ENCODE data around the gene CDKAL1. TPM values are rescaled to one million over a fixed set of nuclear protein-coding genes. Genes with fewer than 3 reads are reported as not detected.

The CDKAL1 gene
- total RNA-seq, 6 experiments from 2014 or later, result 9.2 to 14.3 (median 11.9) TPM

GRCh38 chr6:21214738-21215448 lies 680.6 kb downstream of the CDKAL1 start:
- Mint-ChIP-seq H3K27ac (no peak overlapping the region), H3K4me3 (no peak overlapping the region), H3K27me3 (ENCODE audit: insufficient read depth) (no peaks in the 10 kb centered on the region; the same call in 1 of the 2 replicates), H3K9me3 (no peaks in the 10 kb centered on the region), H3K4me1 (ENCODE audit: low read depth) (peaks cover 7% of the 10 kb centered on the region), H3K36me3 (ENCODE audit: low read depth) (peaks cover 15% of the 10 kb centered on the region; the same call in 1 of the 2 replicates)
- no peak for DNase-seq
- TF ChIP-seq CTCF (IDR thresholded peaks at IDR 0.05), result no peak

- no peaks in the 10 kb centered on the region for H3K9me3 Mint-ChIP-seq
- no peak overlapping the region for H3K4me3 Mint-ChIP-seq
- TF ChIP-seq CTCF (IDR thresholded peaks at IDR 0.05), result no peak
- H3K27me3 Mint-ChIP-seq (ENCODE audit: insufficient read depth), result no peaks in the 10 kb centered on the region
- H3K27ac Mint-ChIP-seq, result no peak overlapping the region
- H3K36me3 Mint-ChIP-seq (ENCODE audit: low read depth), result 0 out of 2 replicates have a peak, but pooled peaks cover 5% of the 10 kb centered on the region
- DNase-seq, result no peak
- peaks cover 7% of the 10 kb centered on the region for H3K4me1 Mint-ChIP-seq (ENCODE audit: low read depth)
Measured at GRCh38 chr6:21219241-21219640, 685.0 kb downstream of the CDKAL1 start.

- Mint-ChIP-seq H3K4me1 (ENCODE audit: low read depth) (peaks cover 7% of the 10 kb centered on the region), H3K27me3 (ENCODE audit: insufficient read depth) (no peaks in the 10 kb centered on the region), H3K27ac (no peak overlapping the region), H3K9me3 (no peaks in the 10 kb centered on the region), H3K4me3 (no peak overlapping the region), H3K36me3 (ENCODE audit: low read depth) (peaks cover 8% of the 10 kb centered on the region; the same call in 1 of the 2 replicates)
- no peak for DNase-seq
- TF ChIP-seq CTCF (IDR thresholded peaks at IDR 0.05), result no peak
Measured at GRCh38 chr6:21219856-21220255, 685.6 kb downstream of the CDKAL1 start.

- no peak overlapping the region for H3K27ac Mint-ChIP-seq
- no peak for TF ChIP-seq CTCF (IDR thresholded peaks at IDR 0.05)
- peaks cover 10% of the 10 kb centered on the region; the same call in 1 of the 2 replicates for H3K36me3 Mint-ChIP-seq (ENCODE audit: low read depth)
- no peaks in the 10 kb centered on the region; the same call in 1 of the 2 replicates for H3K27me3 Mint-ChIP-seq (ENCODE audit: insufficient read depth)
- DNase-seq, result no peak
- no peak overlapping the region for H3K4me3 Mint-ChIP-seq
- H3K9me3 Mint-ChIP-seq, result no peaks in the 10 kb centered on the region
- H3K4me1 Mint-ChIP-seq (ENCODE audit: low read depth), result peaks cover 7% of the 10 kb centered on the region
Measured at GRCh38 chr6:21220271-21220987, 686.2 kb downstream of the CDKAL1 start.

- no peak overlapping the region for H3K27ac Mint-ChIP-seq
- no peak for DNase-seq
- H3K4me3 Mint-ChIP-seq, result no peak overlapping the region
- TF ChIP-seq CTCF (IDR thresholded peaks at IDR 0.05), result no peak
- H3K4me1 Mint-ChIP-seq (ENCODE audit: low read depth), result peaks cover 17% of the 10 kb centered on the region
- peaks cover 10% of the 10 kb centered on the region; the same call in 1 of the 2 replicates for H3K36me3 Mint-ChIP-seq (ENCODE audit: low read depth)
- H3K27me3 Mint-ChIP-seq (ENCODE audit: insufficient read depth), result no peaks in the 10 kb centered on the region; the same call in 1 of the 2 replicates
- H3K9me3 Mint-ChIP-seq, result no peaks in the 10 kb centered on the region; the same call in 1 of the 2 replicates
Measured at GRCh38 chr6:21222656-21223055, 688.4 kb downstream of the CDKAL1 start.
